Panc1 (cell line): ENCODE results near the gene BCL2L1. TPM values are rescaled to one million over a fixed set of nuclear protein-coding genes. Genes with fewer than 3 reads are reported as not detected.
A peak's percentile ranks its signal among the peaks of the same experiment; 100 is the strongest.

Source experiments
- ATAC-seq: fragments of 200-7000 bp; cut with Tn5 transposase; 2 replicates; pipeline ENCODE4 v1.9.1; 2020; ENCODE audit warnings: mild to moderate bottlenecking, moderate library complexity
- BruUV-seq: library from RNA; stranded (reverse); fragments of 400-500 nt; replicated peaks from 2 replicates; lab custom pipeline; 2021; lab: Mats Ljungman, UMichigan
- CTCF ChIA-PET: fragments of 300-600 bp; sonication (Branson Sonifier 250); formaldehyde crosslinking; loops from one replicate; lab custom pipeline; 2022; ENCODE audit warnings: antibody characterized with exemption; lab: Charles Lee
- POLR2A ChIA-PET: fragments of 300-600 bp; sonication (Branson Sonifier 250); formaldehyde crosslinking; loops from one replicate; lab custom pipeline; 2022; ENCODE audit warnings: antibody characterized with exemption; lab: Charles Lee
- DNase-seq: peaks from one replicate; pipeline ENCODE4 v3.0.0-alpha.2; 2010; ENCODE audit warnings: low read depth, low spot score
- H3K27ac ChIP-seq: 2 replicates; pipeline ENCODE4 v1.5.1; 2011; ENCODE audit warnings: mild to moderate bottlenecking, low read length, inconsistent platforms
- H3K27me3 ChIP-seq: fragments of 200-500 bp; sonication (Bioruptor generic); 2 replicates; pipeline ENCODE4 v1.6.0; 2014; ENCODE audit warnings: low read length, inconsistent platforms; ENCODE audit not compliant: control insufficient read depth, insufficient read depth
- H3K36me3 ChIP-seq: fragments of 200-500 bp; sonication (Bioruptor generic); 2 replicates; pipeline ENCODE4 v1.5.1; 2014; ENCODE audit warnings: inconsistent platforms, mild to moderate bottlenecking, low read length, moderate library complexity; ENCODE audit not compliant: control insufficient read depth, insufficient read depth
- H3K4me1 ChIP-seq: 2 replicates; pipeline ENCODE4 v1.5.1; 2011; ENCODE audit warnings: inconsistent platforms, mild to moderate bottlenecking, low read length, moderate library complexity; ENCODE audit not compliant: control insufficient read depth, insufficient read depth
- H3K4me3 ChIP-seq, 2 experiments: 2 replicates each; pipeline ENCODE4 v1.5.1; 2011 to 2012; ENCODE audit warnings: low read depth in 2 of 2, low read length in 2 of 2, mild to moderate bottlenecking in 2 of 2, inconsistent platforms in 1 of 2, moderate library complexity in 1 of 2
- H3K9me3 ChIP-seq: fragments of 200-500 bp; sonication (Bioruptor generic); 2 replicates; pipeline ENCODE4 v1.5.1; 2014; ENCODE audit warnings: low read depth, mild to moderate bottlenecking, inconsistent platforms, low read length, moderate library complexity; ENCODE audit not compliant: control insufficient read depth, insufficient read depth
- CTCF ChIP-seq: fragments of 450-650 bp; IDR thresholded peaks from 2 replicates; pipeline ENCODE4 v1.5.1; 2017; ENCODE audit warnings: mild to moderate bottlenecking
- POLR2AphosphoS5 ChIP-seq: IDR thresholded peaks from 2 replicates; pipeline ENCODE4 v1.6.1; 2012; ENCODE audit warnings: mild to moderate bottlenecking, low read depth, low read length, moderate library complexity
- SIN3A ChIP-seq: IDR thresholded peaks from 2 replicates; pipeline ENCODE4 v1.6.1; 2012; ENCODE audit warnings: low read depth, mild to moderate bottlenecking, low read length, moderate library complexity, borderline replicate concordance; ENCODE audit not compliant: insufficient read depth
- TCF7L2 ChIP-seq: IDR thresholded peaks from 2 replicates; pipeline ENCODE4 v1.6.1; 2011; ENCODE audit warnings: mild to moderate bottlenecking, low read depth, low read length, inconsistent platforms
- in situ Hi-C: cut with HindIII; loops from 2 replicates; pipeline ENCODE4 v1.10.0; 2016; ENCODE audit warnings: low sequenced_read_pairs, low pct_unique_long_range_greater_than_20kb
- intact Hi-C: fragments of 100-400 bp; cut with micrococcal nuclease; formaldehyde crosslinking; loops from one replicate; pipeline ENCODE4 v1.10.0; 2022; ENCODE audit not compliant: unreplicated experiment
- total RNA-seq: library from RNA; stranded (reverse); gene quantifications from one replicate; pipeline ENCODE4 v1.2.1, GENCODE V29; 2021; ENCODE audit not compliant: unreplicated experiment
- TF ChIP-seq, protein P1 (sequence below), 2 experiments: IDR thresholded peaks; 2 replicates each; pipeline ENCODE4 v1.6.1; 2011 to 2012; ENCODE audit warnings: low read depth in 2 of 2, control low read depth in 1 of 2, low read length in 1 of 2, mild to moderate bottlenecking in 1 of 2, moderate library complexity in 1 of 2; ENCODE audit not compliant: insufficient read depth in 1 of 2

Gene BCL2L1
- total RNA-seq, 1 experiment from 2014 or later: 150 TPM

- ATAC-seq (no peak), DNase-seq (no peak)
- BruUV-seq: no TSS peak
- Histone ChIP-seq H3K27ac (peak overlapping the region; percentile 58), H3K27me3 (no peaks in the 10 kb centered on the region), H3K9me3 (no peaks in the 10 kb centered on the region), H3K4me1 (peaks cover 67% of the 10 kb centered on the region), H3K36me3 (peaks cover 4% of the 10 kb centered on the region; the same call in 1 of the 2 replicates), H3K4me3 (no peak overlapping the region)
- no peak for TF ChIP-seq SIN3A
- no peak for TF ChIP-seq CTCF
- TF ChIP-seq TCF7L2: no peak
- TF ChIP-seq POLR2AphosphoS5: no peak
- in situ Hi-C loops (no loop called here), intact Hi-C loops (no loop called here)
- CTCF ChIA-PET: no interaction called here
- POLR2A ChIA-PET: no interaction called here
Measured at GRCh38 chr20:31680286-31681127, 42.2 kb downstream of the BCL2L1 start.

DNA sequence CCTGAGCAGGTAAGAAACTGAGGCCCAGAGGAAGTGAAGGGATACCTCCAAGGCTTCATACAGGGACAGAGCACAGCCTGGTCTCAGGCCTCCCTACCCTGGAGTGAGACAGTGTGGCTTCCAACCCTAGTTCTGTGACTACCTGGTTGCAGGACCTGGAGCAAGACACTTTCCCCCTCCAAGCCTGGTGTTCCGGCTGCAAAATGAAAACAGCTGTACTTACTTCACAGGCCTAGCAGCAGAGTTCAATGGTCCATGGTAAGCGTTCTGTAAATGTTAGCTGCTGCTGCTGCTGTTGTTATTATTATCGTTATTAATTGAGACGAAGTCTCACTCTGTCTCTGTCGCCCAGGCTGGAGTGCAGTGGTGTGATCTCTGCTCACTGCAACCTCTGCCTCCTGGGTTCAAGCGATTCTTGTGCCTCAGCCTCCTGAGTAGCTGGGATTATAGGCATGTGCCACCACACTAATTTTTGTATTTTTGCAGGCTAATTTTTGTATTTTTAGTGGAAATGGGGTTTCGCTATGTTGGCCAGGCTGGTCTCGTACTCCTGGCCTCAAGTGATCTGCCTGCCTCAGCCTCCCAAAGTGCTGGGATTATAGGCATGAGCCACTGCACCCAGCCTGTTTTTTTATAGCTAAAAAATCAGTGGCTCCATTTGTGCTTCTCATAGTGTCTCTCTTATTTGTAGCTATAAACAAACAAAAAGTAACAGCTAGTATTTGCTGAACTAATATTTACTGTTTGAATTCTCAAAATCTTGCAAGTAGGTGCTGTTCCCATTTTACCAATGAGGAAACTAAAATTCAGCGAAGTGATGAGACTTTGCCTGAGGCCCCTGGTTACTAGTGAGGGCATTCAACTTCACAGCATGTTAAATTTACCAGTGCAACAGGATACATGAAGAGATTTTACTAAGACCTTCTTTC, 43.0 kb downstream of the BCL2L1 start:
- Histone ChIP-seq H3K4me3 (no peak overlapping the region), H3K27ac (peak overlapping the region; percentile 76), H3K9me3 (no peaks in the 10 kb centered on the region), H3K4me1 (peaks cover 70% of the 10 kb centered on the region), H3K36me3 (peaks cover 4% of the 10 kb centered on the region; the same call in 1 of the 2 replicates), H3K27me3 (no peaks in the 10 kb centered on the region)
- no TSS peak for BruUV-seq
- in situ Hi-C loops (no loop called here), intact Hi-C loops (loop anchor here (5.0 kb wide), 1 partner anchor 43 kb away; the partner anchor contains the start of gene BCL2L1)
- CTCF ChIA-PET: interaction anchor here (1.5 kb wide), 1 partner anchor 44 kb away, joined by 4 read pairs; no protein-coding TSS in a partner anchor
- no peak for DNase-seq
- peak; percentile 5; the same call in 1 of the 2 replicates for ATAC-seq
- POLR2A ChIA-PET: no interaction called here
- TF ChIP-seq POLR2AphosphoS5 (no peak), SIN3A (no peak), CTCF (no peak), TCF7L2 (no peak)
- TF ChIP-seq, protein P1, sequence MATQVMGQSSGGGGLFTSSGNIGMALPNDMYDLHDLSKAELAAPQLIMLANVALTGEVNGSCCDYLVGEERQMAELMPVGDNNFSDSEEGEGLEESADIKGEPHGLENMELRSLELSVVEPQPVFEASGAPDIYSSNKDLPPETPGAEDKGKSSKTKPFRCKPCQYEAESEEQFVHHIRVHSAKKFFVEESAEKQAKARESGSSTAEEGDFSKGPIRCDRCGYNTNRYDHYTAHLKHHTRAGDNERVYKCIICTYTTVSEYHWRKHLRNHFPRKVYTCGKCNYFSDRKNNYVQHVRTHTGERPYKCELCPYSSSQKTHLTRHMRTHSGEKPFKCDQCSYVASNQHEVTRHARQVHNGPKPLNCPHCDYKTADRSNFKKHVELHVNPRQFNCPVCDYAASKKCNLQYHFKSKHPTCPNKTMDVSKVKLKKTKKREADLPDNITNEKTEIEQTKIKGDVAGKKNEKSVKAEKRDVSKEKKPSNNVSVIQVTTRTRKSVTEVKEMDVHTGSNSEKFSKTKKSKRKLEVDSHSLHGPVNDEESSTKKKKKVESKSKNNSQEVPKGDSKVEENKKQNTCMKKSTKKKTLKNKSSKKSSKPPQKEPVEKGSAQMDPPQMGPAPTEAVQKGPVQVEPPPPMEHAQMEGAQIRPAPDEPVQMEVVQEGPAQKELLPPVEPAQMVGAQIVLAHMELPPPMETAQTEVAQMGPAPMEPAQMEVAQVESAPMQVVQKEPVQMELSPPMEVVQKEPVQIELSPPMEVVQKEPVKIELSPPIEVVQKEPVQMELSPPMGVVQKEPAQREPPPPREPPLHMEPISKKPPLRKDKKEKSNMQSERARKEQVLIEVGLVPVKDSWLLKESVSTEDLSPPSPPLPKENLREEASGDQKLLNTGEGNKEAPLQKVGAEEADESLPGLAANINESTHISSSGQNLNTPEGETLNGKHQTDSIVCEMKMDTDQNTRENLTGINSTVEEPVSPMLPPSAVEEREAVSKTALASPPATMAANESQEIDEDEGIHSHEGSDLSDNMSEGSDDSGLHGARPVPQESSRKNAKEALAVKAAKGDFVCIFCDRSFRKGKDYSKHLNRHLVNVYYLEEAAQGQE (IDR thresholded peaks at IDR 0.05; ENCODE audit: insufficient read depth in 1 of 2, low read depth in 2 of 2, low read length in 1 of 2): no peak
